Measurements from ENCODE around the gene TTC33. TPM values are rescaled to one million over a fixed set of nuclear protein-coding genes. Genes with fewer than 3 reads are reported as not detected.

The TTC33 gene
- total RNA-seq, 1 donor from 2014 or later: 52.5 TPM

DNA sequence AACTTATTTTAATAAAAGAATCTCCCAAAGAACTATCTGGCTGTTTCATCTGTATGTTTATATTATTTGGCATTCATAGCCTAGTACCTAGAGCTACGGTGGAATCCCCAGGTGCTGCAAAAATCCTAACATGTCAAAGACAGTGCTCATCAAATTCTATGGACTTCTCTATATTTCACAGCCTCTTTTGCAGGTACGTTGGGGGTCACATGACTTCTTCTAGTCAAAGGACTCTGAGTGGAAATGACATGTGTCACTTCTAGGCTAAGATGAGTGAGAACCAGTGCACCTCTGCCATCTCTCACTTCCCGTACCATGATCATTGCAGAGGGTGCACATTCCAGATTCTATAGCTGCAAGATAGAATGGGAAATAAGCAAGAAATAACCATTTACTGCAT, 148.6 kb downstream of the TTC33 start:
- Mint-ChIP-seq H3K27me3 (ENCODE audit: insufficient read depth, low read depth) (peaks cover 3% of the 10 kb centered on the region), H3K9me3 (no peaks in the 10 kb centered on the region), H3K4me1 (peaks cover 7% of the 10 kb centered on the region), H3K27ac (no peak overlapping the region), H3K36me3 (no peaks in the 10 kb centered on the region), H3K4me3 (no peak overlapping the region)
- no peak overlapping the region for H3K4me2 ChIP-seq
- no peak overlapping the region for H3K9ac ChIP-seq
- H4K20me1 ChIP-seq (ENCODE audit: low read depth): no peaks in the 10 kb centered on the region
- H3K4me3 ChIP-seq: no peak overlapping the region
- TF ChIP-seq EZH2 (IDR thresholded peaks at IDR 0.05) (no peak), EZH2phosphoT487 (IDR thresholded peaks at IDR 0.05) (no peak)
- TF ChIP-seq, protein P1, sequence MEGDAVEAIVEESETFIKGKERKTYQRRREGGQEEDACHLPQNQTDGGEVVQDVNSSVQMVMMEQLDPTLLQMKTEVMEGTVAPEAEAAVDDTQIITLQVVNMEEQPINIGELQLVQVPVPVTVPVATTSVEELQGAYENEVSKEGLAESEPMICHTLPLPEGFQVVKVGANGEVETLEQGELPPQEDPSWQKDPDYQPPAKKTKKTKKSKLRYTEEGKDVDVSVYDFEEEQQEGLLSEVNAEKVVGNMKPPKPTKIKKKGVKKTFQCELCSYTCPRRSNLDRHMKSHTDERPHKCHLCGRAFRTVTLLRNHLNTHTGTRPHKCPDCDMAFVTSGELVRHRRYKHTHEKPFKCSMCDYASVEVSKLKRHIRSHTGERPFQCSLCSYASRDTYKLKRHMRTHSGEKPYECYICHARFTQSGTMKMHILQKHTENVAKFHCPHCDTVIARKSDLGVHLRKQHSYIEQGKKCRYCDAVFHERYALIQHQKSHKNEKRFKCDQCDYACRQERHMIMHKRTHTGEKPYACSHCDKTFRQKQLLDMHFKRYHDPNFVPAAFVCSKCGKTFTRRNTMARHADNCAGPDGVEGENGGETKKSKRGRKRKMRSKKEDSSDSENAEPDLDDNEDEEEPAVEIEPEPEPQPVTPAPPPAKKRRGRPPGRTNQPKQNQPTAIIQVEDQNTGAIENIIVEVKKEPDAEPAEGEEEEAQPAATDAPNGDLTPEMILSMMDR (IDR thresholded peaks at IDR 0.05): no peak
- H3K36me3 ChIP-seq: no peaks in the 10 kb centered on the region
- DNase-seq (ENCODE audit: low spot score): no peak
- H3K79me2 ChIP-seq (ENCODE audit: low read depth): no peaks in the 10 kb centered on the region
- H3K9me3 ChIP-seq (ENCODE audit: low read depth): no peaks in the 10 kb centered on the region
- H2AFZ ChIP-seq (replicated peaks): no peak overlapping the region
- H3K27me3 ChIP-seq: no peaks in the 10 kb centered on the region
- no peak overlapping the region for H3K27ac ChIP-seq
- H3F3A ChIP-seq (ENCODE audit: low read depth): no peaks in the 10 kb centered on the region
- H3K4me1 ChIP-seq: peaks cover 10% of the 10 kb centered on the region

DNA sequence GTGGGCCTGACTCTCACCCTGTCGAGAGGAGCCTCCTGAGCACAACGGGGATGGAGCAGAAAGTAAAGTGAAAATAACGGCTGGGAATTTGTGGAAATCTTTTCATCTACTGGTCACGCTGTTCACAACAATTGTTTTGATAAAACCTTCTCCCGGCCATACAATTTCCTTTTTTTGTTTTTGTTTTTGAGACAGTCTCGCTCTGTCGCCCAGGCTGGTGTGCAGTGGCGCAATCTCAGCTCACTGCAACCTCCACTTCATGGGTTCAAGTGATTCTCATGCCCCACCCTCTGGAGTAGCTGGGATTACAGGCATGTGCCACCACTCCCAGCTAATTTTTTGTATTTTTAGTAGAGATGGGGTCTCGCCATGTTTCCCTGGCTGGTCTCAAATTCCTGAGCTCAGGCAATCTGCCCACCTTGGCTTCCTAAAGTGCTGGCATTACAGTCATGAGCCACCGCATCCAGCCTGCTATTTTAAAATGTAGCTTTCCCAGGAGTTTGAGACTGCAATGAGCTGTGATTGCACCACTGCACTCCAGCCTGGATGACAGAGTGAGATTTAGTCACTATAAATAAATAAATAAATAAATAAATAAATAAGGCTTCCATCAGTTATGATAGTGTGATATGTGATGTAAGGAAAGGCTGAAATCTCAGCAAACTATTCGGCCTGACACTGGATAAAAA, 149.5 kb downstream of the TTC33 start:
- TF ChIP-seq EZH2 (IDR thresholded peaks at IDR 0.05) (no peak), EZH2phosphoT487 (IDR thresholded peaks at IDR 0.05) (no peak)
- TF ChIP-seq, protein P1 (IDR thresholded peaks at IDR 0.05): no peak
- Mint-ChIP-seq H3K4me3 (no peak overlapping the region), H3K27me3 (ENCODE audit: insufficient read depth, low read depth) (peaks cover 3% of the 10 kb centered on the region), H3K36me3 (no peaks in the 10 kb centered on the region), H3K4me1 (peaks cover 7% of the 10 kb centered on the region), H3K27ac (no peak overlapping the region), H3K9me3 (no peaks in the 10 kb centered on the region)
- Histone ChIP-seq H3K27me3 (no peaks in the 10 kb centered on the region), H3K4me1 (peaks cover 10% of the 10 kb centered on the region), H3K4me3 (no peak overlapping the region), H3K9ac (no peak overlapping the region), H3K27ac (no peak overlapping the region), H3K79me2 (ENCODE audit: low read depth) (no peaks in the 10 kb centered on the region), H4K20me1 (ENCODE audit: low read depth) (no peaks in the 10 kb centered on the region), H3K4me2 (no peak overlapping the region), H3K36me3 (no peaks in the 10 kb centered on the region), H2AFZ (replicated peaks) (no peak overlapping the region), H3F3A (ENCODE audit: low read depth) (no peaks in the 10 kb centered on the region), H3K9me3 (ENCODE audit: low read depth) (no peaks in the 10 kb centered on the region)
- no peak for DNase-seq (ENCODE audit: low spot score)

DNA sequence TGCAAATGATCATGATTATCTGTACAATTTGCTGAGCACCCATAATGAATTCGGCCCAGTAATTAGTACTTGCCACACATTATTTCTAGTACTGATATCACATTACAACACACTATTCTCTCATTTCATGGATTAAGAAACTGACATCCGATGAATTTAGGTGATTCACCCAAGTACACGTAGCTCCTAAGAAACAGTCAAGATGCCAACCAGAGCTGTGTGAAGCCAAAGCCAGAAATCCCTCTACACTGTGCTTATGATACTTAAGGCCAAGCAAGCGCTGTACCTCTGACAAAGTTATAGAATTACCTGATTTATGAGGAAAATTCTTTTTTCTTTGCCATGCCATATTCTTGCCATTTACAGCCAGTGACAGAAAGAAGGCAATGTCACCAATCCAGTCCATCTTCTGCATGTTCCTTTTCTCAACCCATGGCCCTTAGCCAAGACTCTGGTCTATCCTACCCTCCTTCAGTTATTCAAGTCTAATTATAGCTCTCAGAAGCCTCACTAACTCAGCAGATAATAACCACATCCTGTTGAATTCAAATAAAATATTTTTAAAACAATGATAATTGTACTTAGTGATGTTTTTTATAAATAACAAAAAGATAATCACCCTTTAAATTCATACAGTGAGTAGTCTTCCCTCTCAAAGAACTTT, 150.3 kb downstream of the TTC33 start:
- Histone ChIP-seq H3K4me1 (peaks cover 10% of the 10 kb centered on the region), H4K20me1 (ENCODE audit: low read depth) (no peaks in the 10 kb centered on the region), H3K9ac (no peak overlapping the region), H3F3A (ENCODE audit: low read depth) (no peaks in the 10 kb centered on the region), H3K4me3 (no peak overlapping the region), H3K4me2 (no peak overlapping the region), H3K27ac (no peak overlapping the region), H3K27me3 (no peaks in the 10 kb centered on the region), H2AFZ (replicated peaks) (no peak overlapping the region), H3K79me2 (ENCODE audit: low read depth) (no peaks in the 10 kb centered on the region), H3K36me3 (no peaks in the 10 kb centered on the region), H3K9me3 (ENCODE audit: low read depth) (no peaks in the 10 kb centered on the region)
- H3K27me3 Mint-ChIP-seq (ENCODE audit: insufficient read depth, low read depth): peaks cover 3% of the 10 kb centered on the region
- TF ChIP-seq, protein P1 (IDR thresholded peaks at IDR 0.05): no peak
- TF ChIP-seq EZH2 (IDR thresholded peaks at IDR 0.05): no peak
- no peak for TF ChIP-seq EZH2phosphoT487 (IDR thresholded peaks at IDR 0.05)
- no peaks in the 10 kb centered on the region for H3K36me3 Mint-ChIP-seq
- DNase-seq (ENCODE audit: low spot score): no peak
- no peaks in the 10 kb centered on the region for H3K9me3 Mint-ChIP-seq
- H3K4me1 Mint-ChIP-seq: peaks cover 7% of the 10 kb centered on the region
- H3K4me3 Mint-ChIP-seq: no peak overlapping the region
- H3K27ac Mint-ChIP-seq: no peak overlapping the region
